HG03558 (cell line): ENCODE data around the gene EFNB1.

Experiments used
- ATAC-seq: cut with Tn5 transposase; IDR thresholded peaks from one replicate; pipeline ENCODE4 v1.9.1; 2021; ENCODE audit warnings: moderate number of reproducible peaks; ENCODE audit not compliant: unreplicated experiment; ENCODE audit errors: extremely low read depth

The EFNB1 gene

GRCh38 chrX:68826113-68826980 lies 2.5 kb upstream of the EFNB1 start:
- no peak for ATAC-seq

GRCh38 chrX:68827256-68827655 lies 1.6 kb upstream of the EFNB1 start:
- no peak for ATAC-seq

- no peak for ATAC-seq
Measured at GRCh38 chrX:68827848-68828624, 785 bp upstream of the EFNB1 start.

GRCh38 chrX:68829582-68830418 lies 979 bp downstream of the EFNB1 start:
- no peak for ATAC-seq

GRCh38 chrX:68830419-68831404 lies 1.9 kb downstream of the EFNB1 start:
- no peak for ATAC-seq

- ATAC-seq: no peak
Measured at GRCh38 chrX:68831405-68832100, 2.7 kb downstream of the EFNB1 start.

- ATAC-seq: no peak
Measured at GRCh38 chrX:68832101-68832416, 3.2 kb downstream of the EFNB1 start.

GRCh38 chrX:68832516-68833447 lies 4.0 kb downstream of the EFNB1 start:
- no peak for ATAC-seq

- ATAC-seq: no peak
Measured at GRCh38 chrX:68833448-68833805, 4.6 kb downstream of the EFNB1 start.

- no peak for ATAC-seq
Measured at GRCh38 chrX:68833855-68834331, 5.1 kb downstream of the EFNB1 start.

- no peak for ATAC-seq
Measured at GRCh38 chrX:68834371-68835103, 5.7 kb downstream of the EFNB1 start.

GRCh38 chrX:68835104-68835442 lies 6.3 kb downstream of the EFNB1 start:
- no peak for ATAC-seq

- no peak for ATAC-seq
Measured at GRCh38 chrX:68835468-68835867, 6.6 kb downstream of the EFNB1 start.

GRCh38 chrX:68837119-68837518 lies 8.3 kb downstream of the EFNB1 start:
- no peak for ATAC-seq

GRCh38 chrX:68838571-68838910 lies 9.7 kb downstream of the EFNB1 start:
- no peak for ATAC-seq

GRCh38 chrX:68839771-68840170 lies 10.9 kb downstream of the EFNB1 start:
- no peak for ATAC-seq

GRCh38 chrX:68840256-68840655 lies 11.4 kb downstream of the EFNB1 start:
- ATAC-seq: no peak
